HepG2 (cell line): Measurements from ENCODE around the gene ILKAP. TPM values are rescaled to one million over a fixed set of nuclear protein-coding genes. Genes with fewer than 3 reads are reported as not detected.

Experiments
- AGO2 ChIP-seq: fragments of 200-400 bp; formaldehyde crosslinking; optimal IDR thresholded peaks from 2 replicates; pipeline ENCODE3; 2017; ENCODE audit warnings: mild to moderate bottlenecking, low read depth, low read length, moderate library complexity
- ATM ChIP-seq: fragments of 450-650 bp; IDR thresholded peaks from 2 replicates; pipeline ENCODE4 v1.7.1; 2017; ENCODE audit warnings: mild to moderate bottlenecking, borderline replicate concordance
- CAMTA2 ChIP-seq: sonication (generic); formaldehyde crosslinking; IDR thresholded peaks from 2 replicates; pipeline ENCODE4 v1.4.0; 2020; ENCODE audit warnings: mild to moderate bottlenecking, missing genetic modification reagents, borderline replicate concordance
- DNMT1 ChIP-seq: sonication (generic); formaldehyde crosslinking; IDR thresholded peaks from 2 replicates; pipeline ENCODE4 v1.5.1; 2020; ENCODE audit warnings: mild to moderate bottlenecking, missing genetic modification reagents
- DR1 ChIP-seq: sonication (generic); formaldehyde crosslinking; IDR thresholded peaks from 2 replicates; pipeline ENCODE4 v1.8.0; 2021; ENCODE audit warnings: mild to moderate bottlenecking, missing genetic modification reagents, inconsistent platforms
- EP300 ChIP-seq, 3 experiments: sonication (generic) in 1 of 3; formaldehyde crosslinking in 1 of 3; IDR thresholded peaks; 2 replicates each; pipeline versions ENCODE4 v1.5.1 to v1.6.1; 2011 to 2020; ENCODE audit warnings: low read depth in 2 of 3, low read length in 2 of 3, borderline replicate concordance in 1 of 3, improper control_type of control experiment in 1 of 3, mild to moderate bottlenecking in 1 of 3, missing genetic modification reagents in 1 of 3, moderate library complexity in 1 of 3
- GTF2F1 ChIP-seq: fragments of 150-350 bp; IDR thresholded peaks from 2 replicates; pipeline ENCODE4 v1.6.1; 2014; ENCODE audit warnings: low read length
- KDM5A ChIP-seq: fragments of 200-600 bp; sonication (generic); IDR thresholded peaks from 2 replicates; pipeline ENCODE4 v1.7.0; 2018; ENCODE audit warnings: antibody characterized with exemption, mild to moderate bottlenecking, low read length, borderline replicate concordance
- MAFK ChIP-seq, 2 experiments: IDR thresholded peaks in 1 of 2; conservative IDR thresholded peaks in 1 of 2; 2 replicates each; pipeline ENCODE4 v1.6.1; 2011; ENCODE audit warnings: improper control_type of control experiment in 2 of 2, low read length in 2 of 2
- MAZ ChIP-seq, 2 experiments: sonication (generic) in 1 of 2; formaldehyde crosslinking in 1 of 2; IDR thresholded peaks; 2 replicates each; pipeline versions ENCODE4 v1.5.0 to v1.6.1; 2012 to 2020; ENCODE audit warnings: low read depth in 2 of 2, mild to moderate bottlenecking in 2 of 2, borderline replicate concordance in 1 of 2, improper control_type of control experiment in 1 of 2, low read length in 1 of 2, missing genetic modification reagents in 1 of 2, moderate library complexity in 1 of 2
- PHF21A ChIP-seq: sonication (generic); formaldehyde crosslinking; IDR thresholded peaks from 2 replicates; pipeline ENCODE4 v1.5.0; 2020; ENCODE audit warnings: mild to moderate bottlenecking, missing genetic modification reagents
- POLR2G ChIP-seq: fragments of 200-400 bp; formaldehyde crosslinking; IDR thresholded peaks from 2 replicates; pipeline ENCODE4 v1.6.1; 2018; ENCODE audit warnings: mild to moderate bottlenecking, low read depth, low read length, moderate library complexity
- RNF2 ChIP-seq: fragments of 450-650 bp; conservative IDR thresholded peaks from 2 replicates; pipeline ENCODE4 v1.6.1; 2016; ENCODE audit warnings: low read depth
- SAP130 ChIP-seq: IDR thresholded peaks from 2 replicates; pipeline ENCODE4 v1.6.1; 2016; ENCODE audit warnings: low read depth
- TEAD3 ChIP-seq: optimal IDR thresholded peaks from 2 replicates; pipeline ENCODE3; 2016; ENCODE audit warnings: borderline replicate concordance
- ZNF24 ChIP-seq: fragments of 450-650 bp; IDR thresholded peaks from 2 replicates; pipeline ENCODE4 v1.6.1; 2017; ENCODE audit warnings: antibody characterized with exemption, mild to moderate bottlenecking
- ZNF263 ChIP-seq: sonication (generic); formaldehyde crosslinking; IDR thresholded peaks from 2 replicates; pipeline ENCODE4 v1.4.0; 2020; ENCODE audit warnings: missing genetic modification reagents
- ZNF432 ChIP-seq: sonication (generic); formaldehyde crosslinking; IDR thresholded peaks from 2 replicates; pipeline ENCODE4 v1.5.0; 2020; ENCODE audit warnings: missing genetic modification reagents, mild to moderate bottlenecking, borderline replicate concordance
- ZNF501 ChIP-seq: sonication (generic); formaldehyde crosslinking; IDR thresholded peaks from 2 replicates; pipeline ENCODE4 v1.5.1; 2020; ENCODE audit warnings: mild to moderate bottlenecking, moderate library complexity, missing genetic modification reagents
- ZNF513 ChIP-seq: sonication (generic); formaldehyde crosslinking; conservative IDR thresholded peaks from 2 replicates; pipeline ENCODE4 v1.5.0; 2020; ENCODE audit warnings: missing genetic modification reagents
- ZNF549 ChIP-seq: sonication (generic); formaldehyde crosslinking; IDR thresholded peaks from 2 replicates; pipeline ENCODE4 v1.5.0; 2020; ENCODE audit warnings: missing genetic modification reagents
- ZSCAN20 ChIP-seq: sonication (generic); formaldehyde crosslinking; IDR thresholded peaks from 2 replicates; pipeline ENCODE4 v1.4.0; 2020; ENCODE audit warnings: missing genetic modification reagents, mild to moderate bottlenecking, borderline replicate concordance
- polyA plus RNA-seq, 8 experiments: library from polyadenylated mRNA; depleted of rRNA in 3 of 8; stranded (reverse) in 7 of 8; unstranded in 1 of 8; fragments of >200 nt; fragmentation: Illumina TruSeq in 4 of 8; extraction: Trizol in 4 of 8; gene quantifications; 2 replicates each; pipeline versions ENCODE4 v1.2.1 to v1.2.3, GENCODE V29; 2011 to 2016; ENCODE audit warnings: low read depth in 4 of 8, missing spikeins in 1 of 8, mixed read lengths in 1 of 8; ENCODE audit not compliant: insufficient read depth in 1 of 8
- total RNA-seq, 5 experiments: library from RNA; depleted of rRNA; stranded (reverse); fragments of >200 nt; fragmentation: Illumina TruSeq; extraction: Trizol; gene quantifications; 2 replicates each; pipeline ENCODE4 v1.2.3, GENCODE V29; 2016; ENCODE audit warnings: low read depth in 1 of 5
- TF ChIP-seq, protein P1 (sequence below): sonication (generic); formaldehyde crosslinking; IDR thresholded peaks from 2 replicates; pipeline ENCODE4 v1.5.0; 2020; ENCODE audit warnings: mild to moderate bottlenecking, missing genetic modification reagents, borderline replicate concordance

The ILKAP gene
- total and polyA plus RNA-seq, 2 of the 13 experiments (the other 11 are each of a cell fraction or from before 2014, with no cell fraction given) = 29.6 to 33.1 TPM

DNA sequence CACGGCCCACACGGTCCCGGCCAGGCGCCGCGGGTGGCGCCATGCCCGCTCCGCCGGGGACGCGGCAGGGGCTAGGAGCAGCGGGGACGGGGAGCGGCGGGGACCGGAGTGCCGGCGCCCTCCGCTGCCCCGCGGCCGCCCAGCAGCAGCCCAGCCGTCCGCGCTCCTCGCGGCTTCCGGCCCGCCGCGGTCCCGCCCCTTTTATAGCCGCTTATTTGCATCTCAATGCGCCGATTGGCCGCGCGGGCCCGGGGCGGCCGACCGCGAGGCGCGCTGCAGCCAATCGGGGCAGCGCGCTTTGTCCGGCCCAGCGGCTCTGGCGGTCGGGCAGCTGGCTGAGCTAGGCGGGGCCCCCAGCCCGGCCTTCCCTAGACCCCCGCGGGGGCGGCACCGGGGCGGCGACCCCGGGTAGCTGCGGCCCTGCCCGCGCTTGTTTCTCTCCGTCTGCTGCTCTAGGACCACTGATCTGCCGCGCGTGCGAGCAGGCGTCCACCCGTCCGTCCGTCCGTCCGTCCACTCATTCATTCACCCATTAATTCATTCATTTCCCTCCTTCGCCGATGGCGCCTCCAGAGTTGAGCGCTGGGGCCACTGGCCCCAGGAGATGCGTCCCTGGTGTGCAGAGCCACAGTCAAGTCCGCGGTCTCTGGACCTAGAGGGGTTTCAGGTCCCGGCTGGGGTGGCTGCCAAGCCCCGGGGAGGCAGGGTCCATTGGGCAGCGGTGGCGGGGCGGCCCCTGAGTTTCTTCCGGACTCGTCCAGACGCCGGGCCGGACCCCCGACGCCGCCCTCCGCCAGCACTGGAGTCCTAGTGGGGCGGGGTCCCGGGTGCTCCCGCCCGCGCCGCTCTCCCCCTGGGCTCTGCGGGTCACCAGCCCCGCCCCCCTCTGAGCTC, 36.6 kb upstream of the ILKAP start, which contains the start of gene HES6 (continued):
- TF ChIP-seq AGO2 (peak; percentile 6), ATM (no peak), SAP130 (peak; percentile 77), DNMT1 (CRISPR knock-in tag) (peak; percentile 21; the same call in 1 of the 2 replicates), GTF2F1 (0 out of 2 replicates have a peak, but pooled peaks have one; percentile 55), ZSCAN20 (CRISPR knock-in tag) (0 out of 2 replicates have a peak, but pooled peaks have one; percentile 33), MAZ (IDR thresholded peaks at IDR 0.05; ENCODE audit: borderline replicate concordance, low read depth, low read length) (0 out of 2 replicates have a peak, but pooled peaks have one; percentile 21), MAZ (CRISPR knock-in tag; IDR thresholded peaks at IDR 0.05; ENCODE audit: low read depth) (peak; percentile 25; the same call in 1 of the 2 replicates), ZNF501 (CRISPR knock-in tag) (peak; percentile 86), EP300 (IDR thresholded peaks at IDR 0.05; ENCODE audit: low read depth in 2 of 2, low read length in 2 of 2) (0 out of 4 replicates have a peak, but pooled peaks of 1 of the 2 experiments have one; percentile 13), EP300 (CRISPR knock-in tag; IDR thresholded peaks at IDR 0.05; ENCODE audit: borderline replicate concordance) (no peak), ZNF24 (peak; percentile 95), ZNF549 (0 out of 2 replicates have a peak, but pooled peaks have one; percentile 1), MAFK (conservative IDR thresholded peaks at IDR 0.05 in 1 of 2, IDR thresholded peaks at IDR 0.05 in 1 of 2; ENCODE audit: low read length in 2 of 2) (no peak), DR1 (peak; percentile 72; the same call in 1 of the 2 replicates), CAMTA2 (no peak), ZNF263 (CRISPR knock-in tag) (0 out of 2 replicates have a peak, but pooled peaks have one; percentile 4), TEAD3 (CRISPR knock-in tag) (no peak), ZNF432 (CRISPR knock-in tag) (no peak), PHF21A (CRISPR knock-in tag) (peak; percentile 89), ZNF513 (peak; percentile 68; the same call in 1 of the 2 replicates), POLR2G (peak; percentile 98), KDM5A (no peak), RNF2 (peak; percentile 93)
- TF ChIP-seq, protein P1, sequence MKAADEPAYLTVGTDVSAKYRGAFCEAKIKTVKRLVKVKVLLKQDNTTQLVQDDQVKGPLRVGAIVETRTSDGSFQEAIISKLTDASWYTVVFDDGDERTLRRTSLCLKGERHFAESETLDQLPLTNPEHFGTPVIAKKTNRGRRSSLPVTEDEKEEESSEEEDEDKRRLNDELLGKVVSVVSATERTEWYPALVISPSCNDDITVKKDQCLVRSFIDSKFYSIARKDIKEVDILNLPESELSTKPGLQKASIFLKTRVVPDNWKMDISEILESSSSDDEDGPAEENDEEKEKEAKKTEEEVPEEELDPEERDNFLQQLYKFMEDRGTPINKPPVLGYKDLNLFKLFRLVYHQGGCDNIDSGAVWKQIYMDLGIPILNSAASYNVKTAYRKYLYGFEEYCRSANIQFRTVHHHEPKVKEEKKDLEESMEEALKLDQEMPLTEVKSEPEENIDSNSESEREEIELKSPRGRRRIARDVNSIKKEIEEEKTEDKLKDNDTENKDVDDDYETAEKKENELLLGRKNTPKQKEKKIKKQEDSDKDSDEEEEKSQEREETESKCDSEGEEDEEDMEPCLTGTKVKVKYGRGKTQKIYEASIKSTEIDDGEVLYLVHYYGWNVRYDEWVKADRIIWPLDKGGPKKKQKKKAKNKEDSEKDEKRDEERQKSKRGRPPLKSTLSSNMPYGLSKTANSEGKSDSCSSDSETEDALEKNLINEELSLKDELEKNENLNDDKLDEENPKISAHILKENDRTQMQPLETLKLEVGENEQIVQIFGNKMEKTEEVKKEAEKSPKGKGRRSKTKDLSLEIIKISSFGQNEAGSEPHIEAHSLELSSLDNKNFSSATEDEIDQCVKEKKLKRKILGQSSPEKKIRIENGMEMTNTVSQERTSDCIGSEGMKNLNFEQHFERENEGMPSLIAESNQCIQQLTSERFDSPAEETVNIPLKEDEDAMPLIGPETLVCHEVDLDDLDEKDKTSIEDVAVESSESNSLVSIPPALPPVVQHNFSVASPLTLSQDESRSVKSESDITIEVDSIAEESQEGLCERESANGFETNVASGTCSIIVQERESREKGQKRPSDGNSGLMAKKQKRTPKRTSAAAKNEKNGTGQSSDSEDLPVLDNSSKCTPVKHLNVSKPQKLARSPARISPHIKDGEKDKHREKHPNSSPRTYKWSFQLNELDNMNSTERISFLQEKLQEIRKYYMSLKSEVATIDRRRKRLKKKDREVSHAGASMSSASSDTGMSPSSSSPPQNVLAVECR (CRISPR knock-in tag) = peak; percentile 34; the same call in 1 of the 2 replicates
